ENCODE data around the gene GRIK1.

GRIK1 gene

GRCh38 chr21:29514652-29515247 lies 425.0 kb downstream of the GRIK1 start:
- no peaks in the 10 kb centered on the region for H3K4me1 Mint-ChIP-seq
- H3K9me3 Mint-ChIP-seq = peaks cover 28% of the 10 kb centered on the region
- no peaks in the 10 kb centered on the region for H3K27me3 Mint-ChIP-seq (ENCODE audit: low read depth)
- no peak overlapping the region for H3K27ac Mint-ChIP-seq
- TF ChIP-seq CTCF (IDR thresholded peaks at IDR 0.05; ENCODE audit: unreplicated experiment in 3 of 3) = no peak
- no peak overlapping the region for H3K4me3 Mint-ChIP-seq
- H3K36me3 Mint-ChIP-seq (ENCODE audit: low read depth) = peaks cover 42% of the 10 kb centered on the region

GRCh38 chr21:29513535-29513934 lies 426.3 kb downstream of the GRIK1 start:
- H3K27me3 Mint-ChIP-seq (ENCODE audit: low read depth) = no peaks in the 10 kb centered on the region

GRCh38 chr21:29511096-29511495 lies 428.7 kb downstream of the GRIK1 start:
- TF ChIP-seq CTCF (IDR thresholded peaks at IDR 0.05; ENCODE audit: unreplicated experiment in 3 of 3) = no peak
- peaks cover 28% of the 10 kb centered on the region for H3K9me3 Mint-ChIP-seq
- no peaks in the 10 kb centered on the region for H3K27me3 Mint-ChIP-seq (ENCODE audit: low read depth)
- H3K4me1 Mint-ChIP-seq = no peaks in the 10 kb centered on the region
- H3K27ac Mint-ChIP-seq = no peak overlapping the region
- peaks cover 30% of the 10 kb centered on the region for H3K36me3 Mint-ChIP-seq (ENCODE audit: low read depth)
- no peak overlapping the region for H3K4me3 Mint-ChIP-seq

More at GRCh38 chr21:29513535-29513934, 426.3 kb downstream of the GRIK1 start:
- Mint-ChIP-seq H3K4me1 (no peaks in the 10 kb centered on the region), H3K4me3 (no peak overlapping the region), H3K36me3 (ENCODE audit: low read depth) (peaks cover 37% of the 10 kb centered on the region), H3K27ac (no peak overlapping the region), H3K9me3 (peaks cover 28% of the 10 kb centered on the region)
- no peak for TF ChIP-seq CTCF (IDR thresholded peaks at IDR 0.05; ENCODE audit: unreplicated experiment in 3 of 3)

- no peaks in the 10 kb centered on the region for H3K27me3 Mint-ChIP-seq (ENCODE audit: low read depth)
- peaks cover 11% of the 10 kb centered on the region for H3K9me3 Mint-ChIP-seq
Observed at GRCh38 chr21:29509121-29509520, 430.7 kb downstream of the GRIK1 start.

GRCh38 chr21:29508301-29508700 lies 431.5 kb downstream of the GRIK1 start:
- H3K4me3 Mint-ChIP-seq = no peak overlapping the region
- no peak overlapping the region for H3K27ac Mint-ChIP-seq
- peaks cover 15% of the 10 kb centered on the region for H3K36me3 Mint-ChIP-seq (ENCODE audit: low read depth)
- H3K9me3 Mint-ChIP-seq = peaks cover 3% of the 10 kb centered on the region
- H3K27me3 Mint-ChIP-seq (ENCODE audit: low read depth) = no peaks in the 10 kb centered on the region
- H3K4me1 Mint-ChIP-seq = no peaks in the 10 kb centered on the region
- no peak for TF ChIP-seq CTCF (IDR thresholded peaks at IDR 0.05; ENCODE audit: unreplicated experiment in 3 of 3)

More at GRCh38 chr21:29509121-29509520, 430.7 kb downstream of the GRIK1 start:
- Mint-ChIP-seq H3K27ac (no peak overlapping the region), H3K4me1 (no peaks in the 10 kb centered on the region), H3K36me3 (ENCODE audit: low read depth) (peaks cover 23% of the 10 kb centered on the region), H3K4me3 (no peak overlapping the region)
- TF ChIP-seq CTCF (IDR thresholded peaks at IDR 0.05; ENCODE audit: unreplicated experiment in 3 of 3) = no peak

GRCh38 chr21:29506947-29507346 lies 432.8 kb downstream of the GRIK1 start:
- H3K4me3 Mint-ChIP-seq = no peak overlapping the region
- H3K27ac Mint-ChIP-seq = no peak overlapping the region
- no peaks in the 10 kb centered on the region for H3K4me1 Mint-ChIP-seq
- H3K36me3 Mint-ChIP-seq (ENCODE audit: low read depth) = peaks cover 9% of the 10 kb centered on the region
- no peaks in the 10 kb centered on the region for H3K27me3 Mint-ChIP-seq (ENCODE audit: low read depth)
- TF ChIP-seq CTCF (IDR thresholded peaks at IDR 0.05; ENCODE audit: unreplicated experiment in 3 of 3) = no peak
- H3K9me3 Mint-ChIP-seq = no peaks in the 10 kb centered on the region

All from nephron (organoid).